ENCODE measurements around the gene RAC3.

Gene RAC3

GRCh38 chr17:82058230-82058854, 26.9 kb downstream of the RAC3 start:
- DNase-seq: no peak

- DNase-seq: no peak
These were observed 27.4 kb downstream of the RAC3 start for GRCh38 chr17:82058855-82059249.

GRCh38 chr17:82059272-82060000, 28.0 kb downstream of the RAC3 start:
- DNase-seq: no peak

GRCh38 chr17:82060001-82060380, 28.5 kb downstream of the RAC3 start:
- DNase-seq: no peak

GRCh38 chr17:82060614-82061013, 29.1 kb downstream of the RAC3 start:
- no peak for DNase-seq

- no peak for DNase-seq
These were observed 29.8 kb downstream of the RAC3 start for GRCh38 chr17:82061047-82061925.

GRCh38 chr17:82062076-82062983, 30.9 kb downstream of the RAC3 start:
- DNase-seq: no peak

GRCh38 chr17:82062984-82063368, 31.5 kb downstream of the RAC3 start:
- DNase-seq: no peak

GRCh38 chr17:82063424-82064415, 32.2 kb downstream of the RAC3 start:
- DNase-seq: no peak

- no peak for DNase-seq
These were observed 33.1 kb downstream of the RAC3 start for GRCh38 chr17:82064433-82065192.

- no peak for DNase-seq
These were observed 33.7 kb downstream of the RAC3 start for GRCh38 chr17:82065193-82065637.

GRCh38 chr17:82065638-82066303, 34.3 kb downstream of the RAC3 start, which contains the start of gene DUS1L:
Gene DUS1L, minus strand, starts transcription at chr17:82065804. Its CDS starts 745 bp downstream, at chr17:82065059.
- DNase-seq: no peak

GRCh38 chr17:82070611-82071010, 39.1 kb downstream of the RAC3 start:
- no peak for DNase-seq

- no peak for DNase-seq
These were observed 41.3 kb downstream of the RAC3 start for GRCh38 chr17:82072827-82073226.

- DNase-seq: no peak
These were observed 42.0 kb downstream of the RAC3 start for GRCh38 chr17:82073446-82073845.

GRCh38 chr17:82076018-82076784, 44.7 kb downstream of the RAC3 start:
- no peak for DNase-seq

GRCh38 chr17:82076785-82077591, 45.5 kb downstream of the RAC3 start:
- no peak for DNase-seq

Data from NCI-H1436 treated with DMSO at 0.1 percent for 48 hours (cell line).